Measurements from ENCODE around the gene YPEL2. TPM values are rescaled to one million over a fixed set of nuclear protein-coding genes. Genes with fewer than 3 reads are reported as not detected.

The YPEL2 gene
- total and polyA plus RNA-seq, 2 donors (not counting 1 experiment from before 2014, with no cell fraction given) = 20.7 to 51.8 TPM

DNA sequence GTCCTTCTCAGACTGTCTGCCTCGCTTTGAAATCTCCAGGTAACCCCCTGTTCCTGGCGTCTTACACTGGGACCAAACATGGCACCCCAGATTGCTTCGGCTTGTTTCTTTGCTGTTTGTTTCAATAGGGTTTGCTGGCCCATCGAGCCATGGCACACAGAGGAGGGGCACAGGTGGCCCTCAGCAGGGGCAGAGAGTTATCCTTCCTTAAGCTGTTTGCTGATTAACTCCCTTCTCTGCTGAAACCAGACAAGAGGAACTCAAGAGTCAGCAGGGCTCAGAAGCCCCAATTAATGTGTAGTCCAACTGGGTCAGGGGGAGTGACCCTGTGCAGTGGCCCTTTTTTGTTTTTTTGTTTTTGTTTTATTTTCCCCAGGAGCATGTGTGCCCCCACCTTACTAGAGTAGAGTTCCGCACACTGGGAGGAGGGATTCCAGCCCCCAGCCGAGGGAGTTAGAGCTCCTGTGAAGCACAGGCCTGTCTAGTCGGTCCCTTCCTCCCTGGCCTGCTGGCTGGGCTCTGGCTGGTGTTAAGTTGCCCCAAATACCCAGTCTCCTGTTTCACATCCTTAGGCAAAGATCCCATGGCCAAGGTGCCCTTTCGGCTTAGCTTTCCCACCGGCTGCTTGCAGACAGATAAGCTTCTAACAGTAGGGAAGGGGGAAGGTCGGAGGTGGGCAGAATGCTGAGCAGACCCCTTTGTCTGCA, 39.3 kb downstream of the YPEL2 start:
- no peaks in the 10 kb centered on the region for H3K27me3 ChIP-seq (replicated peaks in 1 of 4; ENCODE audit: control extremely low read depth in 1 of 4, control insufficient read depth in 3 of 4, insufficient read depth in 4 of 4, low read length in 3 of 4)
- Mint-ChIP-seq H3K27me3 (no peaks in the 10 kb centered on the region), H3K9me3 (ENCODE audit: insufficient read depth) (no peaks in the 10 kb centered on the region), H3K4me3 (peak overlapping the region; percentile 54), H3K27ac (peak overlapping the region; percentile 88), H3K4me1 (peaks cover 87% of the 10 kb centered on the region)
- DNase-seq (peak; percentile 46), ATAC-seq (ENCODE audit: low read depth) (peak; percentile 44)
- intact Hi-C loops (cut with micrococcal nuclease) = loop anchor here (2.0 to 5.0 kb wide), 2 partner anchors 20 to 62 kb away; no protein-coding TSS in a partner anchor
- H3K4me3 ChIP-seq (ENCODE audit: control extremely low read depth in 1 of 5, extremely low read depth in 1 of 5, insufficient read depth in 1 of 5, low read depth in 2 of 5, low read length in 4 of 5) = no peak overlapping the region
- ChIA-PET CTCF (interaction anchor here (1.1 to 2.2 kb wide), 7 partner anchors 8 to 71 kb away, joined by 3 to 11 read pairs (median 5); no protein-coding TSS in a partner anchor), POLR2A (interaction anchor here (0.6 to 1.2 kb wide), 3 partner anchors 8 to 38 kb away, joined by 3 to 6 read pairs (median 6); no protein-coding TSS in a partner anchor)
- no peak overlapping the region for H2AFZ ChIP-seq (ENCODE audit: insufficient read depth, low read depth, low read length, poor library complexity, severe bottlenecking)
- peaks cover 76 to 97% of the 10 kb centered on the region in 2 donors for H3K4me1 ChIP-seq (ENCODE audit: control insufficient read depth in 2 of 2, insufficient read depth in 2 of 2, low read length in 2 of 2)
- H4K20me1 ChIP-seq (ENCODE audit: control insufficient read depth, insufficient read depth, low read length, poor library complexity, severe bottlenecking) = no peaks in the 10 kb centered on the region
- 73% methylated on average over 8 of the region's 10 CpGs for WGBS (ENCODE audit: insufficient coverage)
- TF ChIP-seq, protein P1, sequence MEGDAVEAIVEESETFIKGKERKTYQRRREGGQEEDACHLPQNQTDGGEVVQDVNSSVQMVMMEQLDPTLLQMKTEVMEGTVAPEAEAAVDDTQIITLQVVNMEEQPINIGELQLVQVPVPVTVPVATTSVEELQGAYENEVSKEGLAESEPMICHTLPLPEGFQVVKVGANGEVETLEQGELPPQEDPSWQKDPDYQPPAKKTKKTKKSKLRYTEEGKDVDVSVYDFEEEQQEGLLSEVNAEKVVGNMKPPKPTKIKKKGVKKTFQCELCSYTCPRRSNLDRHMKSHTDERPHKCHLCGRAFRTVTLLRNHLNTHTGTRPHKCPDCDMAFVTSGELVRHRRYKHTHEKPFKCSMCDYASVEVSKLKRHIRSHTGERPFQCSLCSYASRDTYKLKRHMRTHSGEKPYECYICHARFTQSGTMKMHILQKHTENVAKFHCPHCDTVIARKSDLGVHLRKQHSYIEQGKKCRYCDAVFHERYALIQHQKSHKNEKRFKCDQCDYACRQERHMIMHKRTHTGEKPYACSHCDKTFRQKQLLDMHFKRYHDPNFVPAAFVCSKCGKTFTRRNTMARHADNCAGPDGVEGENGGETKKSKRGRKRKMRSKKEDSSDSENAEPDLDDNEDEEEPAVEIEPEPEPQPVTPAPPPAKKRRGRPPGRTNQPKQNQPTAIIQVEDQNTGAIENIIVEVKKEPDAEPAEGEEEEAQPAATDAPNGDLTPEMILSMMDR (IDR thresholded peaks at IDR 0.05) = no peak
- TF ChIP-seq EZH2 (IDR thresholded peaks at IDR 0.05; ENCODE audit: borderline replicate concordance, insufficient read depth, low read depth, low read length, poor library complexity, severe bottlenecking) = no peak
- H3K79me2 ChIP-seq (ENCODE audit: control insufficient read depth, insufficient read depth, low read length) = peaks cover 91% of the 10 kb centered on the region
- H3K9me3 ChIP-seq (ENCODE audit: control extremely low read depth in 1 of 3, control insufficient read depth in 2 of 3, insufficient read depth in 1 of 3, low read length in 2 of 3) = no peaks in the 10 kb centered on the region
- peak overlapping the region in 1 of 2 donors; percentile 71 for H3K27ac ChIP-seq (ENCODE audit: low read length in 2 of 2)
- no peaks in the 10 kb centered on the region for H3K36me3 ChIP-seq (replicated peaks in 1 of 2; ENCODE audit: control extremely low read depth in 1 of 2, control insufficient read depth in 1 of 2, extremely low read depth in 1 of 2, insufficient read depth in 2 of 2, low read length in 1 of 2)
- peak overlapping the region; percentile 63 for H3K4me2 ChIP-seq (replicated peaks; ENCODE audit: low read depth, low read length, poor library complexity, severe bottlenecking)
- H3K9ac ChIP-seq (ENCODE audit: low read length) = peak overlapping the region; percentile 1

Data from B cell (primary cell).